Right hindlimb (tissue), 1 donor: ENCODE results near the gene CALHM5.

Source experiments
- DNase-seq: peaks from one replicate; pipeline ENCODE4 v3.0.0-alpha.2; 2018

The CALHM5 gene

GRCh38 chr6:116556065-116556464, 44.6 kb downstream of the CALHM5 start:
- DNase-seq = no peak

GRCh38 chr6:116556814-116557415, 45.5 kb downstream of the CALHM5 start:
- DNase-seq = no peak

GRCh38 chr6:116557893-116558292, 46.5 kb downstream of the CALHM5 start:
- DNase-seq = peak; percentile 20

- DNase-seq = no peak
These were observed 48.7 kb downstream of the CALHM5 start for GRCh38 chr6:116560130-116560529.

- peak; percentile 82 for DNase-seq
These were observed 50.1 kb downstream of the CALHM5 start for GRCh38 chr6:116561377-116562018.

GRCh38 chr6:116562019-116562403, 50.6 kb downstream of the CALHM5 start:
- DNase-seq = no peak

- DNase-seq = no peak
These were observed 51.2 kb downstream of the CALHM5 start for GRCh38 chr6:116562614-116563013.

- DNase-seq = no peak
These were observed 52.4 kb downstream of the CALHM5 start for GRCh38 chr6:116563830-116564229.

GRCh38 chr6:116564311-116564710, 52.9 kb downstream of the CALHM5 start:
- no peak for DNase-seq

- peak; percentile 51 for DNase-seq
These were observed 53.8 kb downstream of the CALHM5 start for GRCh38 chr6:116564921-116565872.

GRCh38 chr6:116568111-116568510, 56.7 kb downstream of the CALHM5 start:
- DNase-seq = no peak

GRCh38 chr6:116568821-116569755, 57.6 kb downstream of the CALHM5 start:
- no peak for DNase-seq

GRCh38 chr6:116570856-116571682, 59.6 kb downstream of the CALHM5 start, which contains the start of gene RWDD1:
Gene RWDD1, plus strand, starts transcription at chr6:116571504. Its CDS starts 79 bp downstream, at chr6:116571583.
- DNase-seq = peak; percentile 100

GRCh38 chr6:116571683-116572000, 60.2 kb downstream of the CALHM5 start:
- DNase-seq = no peak

GRCh38 chr6:116572162-116572561, 60.7 kb downstream of the CALHM5 start:
- peak; percentile 23 for DNase-seq
